Caco-2 (cell line): ENCODE measurements around the gene MTHFD1. TPM values are rescaled to one million over a fixed set of nuclear protein-coding genes. Genes with fewer than 3 reads are reported as not detected.

ENCODE experiments used
- BruUV-seq: library from RNA; stranded (reverse); fragments of 400-500 nt; replicated peaks from 2 replicates; lab custom pipeline; 2021; lab: Mats Ljungman, UMichigan
- CTCF ChIA-PET: fragments of 300-600 bp; sonication (Branson Sonifier 250); formaldehyde crosslinking; loops from one replicate; lab custom pipeline; 2022; ENCODE audit warnings: antibody characterized with exemption; lab: Charles Lee
- POLR2A ChIA-PET: fragments of 300-600 bp; sonication (Branson Sonifier 250); formaldehyde crosslinking; loops from one replicate; lab custom pipeline; 2022; ENCODE audit warnings: antibody characterized with exemption; lab: Charles Lee
- DNase-seq, 2 experiments: peaks; one replicate each; pipeline versions ENCODE4 v3.0.0 to v3.0.0-alpha.2; 2020 to 2022
- H3K27me3 ChIP-seq: replicated peaks from 2 replicates; pipeline ENCODE4 v1.6.0; 2011; ENCODE audit warnings: low read length; ENCODE audit not compliant: control insufficient read depth, insufficient read depth
- H3K36me3 ChIP-seq: 2 replicates; pipeline ENCODE4 v1.5.1; 2011; ENCODE audit warnings: low read length; ENCODE audit not compliant: control insufficient read depth, insufficient read depth
- H3K4me1 ChIP-seq: fragments of 250-450 bp; sonication (Bioruptor Pico); 2 replicates; pipeline ENCODE4 v1.5.1; 2020; ENCODE audit warnings: mild to moderate bottlenecking
- H3K4me3 ChIP-seq: 2 replicates; pipeline ENCODE4 v1.5.1; 2011; ENCODE audit warnings: low read depth, mild to moderate bottlenecking, control low read depth, low read length
- H3K9me3 ChIP-seq: fragments of 250-450 bp; sonication (Bioruptor Pico); 2 replicates; pipeline ENCODE4 v1.5.1; 2020; ENCODE audit warnings: mild to moderate bottlenecking, moderate library complexity
- H3K27ac Mint-ChIP-seq: one replicate; pipeline ENCODE4 v1.8.0; 2022; ENCODE audit warnings: mixed read lengths; ENCODE audit not compliant: unreplicated experiment
- H3K27me3 Mint-ChIP-seq: one replicate; pipeline ENCODE4 v1.8.0; 2022; ENCODE audit warnings: mixed read lengths; ENCODE audit not compliant: insufficient read depth, unreplicated experiment
- H3K36me3 Mint-ChIP-seq: one replicate; pipeline ENCODE4 v1.8.0; 2022; ENCODE audit warnings: mild to moderate bottlenecking, mixed read lengths; ENCODE audit not compliant: insufficient read depth, unreplicated experiment
- H3K4me1 Mint-ChIP-seq: one replicate; pipeline ENCODE4 v1.8.0; 2022; ENCODE audit warnings: low read depth, mixed read lengths; ENCODE audit not compliant: unreplicated experiment
- H3K4me3 Mint-ChIP-seq: one replicate; pipeline ENCODE4 v1.8.0; 2022; ENCODE audit warnings: mild to moderate bottlenecking, moderate library complexity, mixed read lengths; ENCODE audit not compliant: unreplicated experiment
- H3K9me3 Mint-ChIP-seq: one replicate; pipeline ENCODE4 v1.8.0; 2022; ENCODE audit warnings: mixed read lengths; ENCODE audit not compliant: unreplicated experiment
- CTCF ChIP-seq, 2 experiments: fragments of 200-600 bp in 1 of 2; IDR thresholded peaks; 1 replicate in 1 of 2; 2 replicates in 1 of 2; pipeline versions ENCODE4 v1.5.1 to v1.8.0; 2011 to 2022; ENCODE audit warnings: antibody characterized with exemption in 1 of 2, control low read depth in 1 of 2, inconsistent platforms in 1 of 2, low read depth in 1 of 2, low read length in 1 of 2, mild to moderate bottlenecking in 1 of 2, moderate library complexity in 1 of 2; ENCODE audit not compliant: insufficient read depth in 1 of 2, severe bottlenecking in 1 of 2, unreplicated experiment in 1 of 2
- intact Hi-C: fragments of 100-400 bp; cut with micrococcal nuclease; formaldehyde crosslinking; loops from one replicate; pipeline ENCODE4 v1.10.0; 2022; ENCODE audit not compliant: unreplicated experiment
- total RNA-seq: library from RNA; stranded (reverse); gene quantifications from 2 replicates; pipeline ENCODE4 v1.2.3, GENCODE V29; 2022

Gene MTHFD1
- total RNA-seq, 1 experiment from 2014 or later = 180 TPM

DNA sequence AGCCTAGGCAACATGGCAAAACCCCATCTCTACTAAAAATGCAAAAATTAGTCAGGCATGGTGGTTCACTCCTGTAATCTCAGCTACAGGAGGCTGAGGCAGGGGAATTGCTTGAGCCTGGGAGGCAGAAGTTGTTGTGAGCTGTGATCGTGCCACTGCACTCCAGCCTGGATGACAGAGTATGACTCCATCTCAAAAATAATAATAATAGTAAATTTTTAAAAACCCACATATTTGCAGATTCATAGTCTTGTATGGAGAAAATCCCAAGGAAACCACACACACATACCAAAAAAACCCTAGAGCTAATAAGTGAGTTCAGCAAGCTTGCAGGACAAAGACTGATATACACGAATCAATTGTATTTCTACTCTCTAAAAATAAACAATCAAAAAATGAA is 19.0 kb upstream of the MTHFD1 start:
- no peaks in the 10 kb centered on the region for H3K9me3 ChIP-seq
- H3K4me1 ChIP-seq = no peaks in the 10 kb centered on the region
- no peaks in the 10 kb centered on the region for H3K4me1 Mint-ChIP-seq
- no peaks in the 10 kb centered on the region for H3K36me3 ChIP-seq
- ChIA-PET CTCF (interaction anchor here (1.1 kb wide), 1 partner anchor 25 kb away, joined by 5 read pairs; no protein-coding TSS in a partner anchor), POLR2A (no interaction called here)
- no peak overlapping the region for H3K4me3 ChIP-seq
- no peak overlapping the region for H3K27ac Mint-ChIP-seq
- no peaks in the 10 kb centered on the region for H3K27me3 Mint-ChIP-seq
- H3K27me3 ChIP-seq = no peaks in the 10 kb centered on the region
- no peaks in the 10 kb centered on the region for H3K9me3 Mint-ChIP-seq
- TF ChIP-seq CTCF (IDR thresholded peaks at IDR 0.05; ENCODE audit: insufficient read depth in 1 of 2, low read depth in 1 of 2, low read length in 1 of 2, severe bottlenecking in 1 of 2, unreplicated experiment in 1 of 2) = no peak
- DNase-seq = no peak
- no TSS peak for BruUV-seq
- intact Hi-C loops = no loop called here
- H3K36me3 Mint-ChIP-seq = no peaks in the 10 kb centered on the region
- no peak overlapping the region for H3K4me3 Mint-ChIP-seq

- H3K4me1 Mint-ChIP-seq = peaks cover 13% of the 10 kb centered on the region
- H3K36me3 ChIP-seq = no peaks in the 10 kb centered on the region
- H3K9me3 Mint-ChIP-seq = no peaks in the 10 kb centered on the region
- H3K9me3 ChIP-seq = no peaks in the 10 kb centered on the region
- peaks cover 3% of the 10 kb centered on the region; the same call in 1 of the 2 replicates for H3K4me1 ChIP-seq
- H3K27me3 ChIP-seq = no peaks in the 10 kb centered on the region
- BruUV-seq = TSS peak; percentile 82
- H3K4me3 Mint-ChIP-seq = peak overlapping the region; percentile 93
- peak; percentile 47 to 50 for DNase-seq
- ChIA-PET POLR2A (interaction anchor here (0.5 to 2.2 kb wide), 25 partner anchors 8 to 1024 kb away, joined by 3 to 14 read pairs (median 5); partner anchors contain the start of gene ZBTB1), CTCF (interaction anchor here (0.6 to 1.7 kb wide), 14 partner anchors 10 to 618 kb away, joined by 3 to 15 read pairs (median 4); partner anchors contain the start of gene PLEKHG3)
- intact Hi-C loops = loop anchor here (5.0 kb wide), 1 partner anchor 115 kb away; the partner anchor contains the start of genes ZBTB1 and ZBTB25
- H3K36me3 Mint-ChIP-seq = peaks cover 38% of the 10 kb centered on the region
- H3K27me3 Mint-ChIP-seq = no peaks in the 10 kb centered on the region
- no peak for TF ChIP-seq CTCF (IDR thresholded peaks at IDR 0.05; ENCODE audit: insufficient read depth in 1 of 2, low read depth in 1 of 2, low read length in 1 of 2, severe bottlenecking in 1 of 2, unreplicated experiment in 1 of 2)
- H3K4me3 ChIP-seq = peak overlapping the region; percentile 53
- peak overlapping the region; percentile 87 for H3K27ac Mint-ChIP-seq
Measured at GRCh38 chr14:64387232-64387781, 846 bp upstream of the MTHFD1 start.

DNA sequence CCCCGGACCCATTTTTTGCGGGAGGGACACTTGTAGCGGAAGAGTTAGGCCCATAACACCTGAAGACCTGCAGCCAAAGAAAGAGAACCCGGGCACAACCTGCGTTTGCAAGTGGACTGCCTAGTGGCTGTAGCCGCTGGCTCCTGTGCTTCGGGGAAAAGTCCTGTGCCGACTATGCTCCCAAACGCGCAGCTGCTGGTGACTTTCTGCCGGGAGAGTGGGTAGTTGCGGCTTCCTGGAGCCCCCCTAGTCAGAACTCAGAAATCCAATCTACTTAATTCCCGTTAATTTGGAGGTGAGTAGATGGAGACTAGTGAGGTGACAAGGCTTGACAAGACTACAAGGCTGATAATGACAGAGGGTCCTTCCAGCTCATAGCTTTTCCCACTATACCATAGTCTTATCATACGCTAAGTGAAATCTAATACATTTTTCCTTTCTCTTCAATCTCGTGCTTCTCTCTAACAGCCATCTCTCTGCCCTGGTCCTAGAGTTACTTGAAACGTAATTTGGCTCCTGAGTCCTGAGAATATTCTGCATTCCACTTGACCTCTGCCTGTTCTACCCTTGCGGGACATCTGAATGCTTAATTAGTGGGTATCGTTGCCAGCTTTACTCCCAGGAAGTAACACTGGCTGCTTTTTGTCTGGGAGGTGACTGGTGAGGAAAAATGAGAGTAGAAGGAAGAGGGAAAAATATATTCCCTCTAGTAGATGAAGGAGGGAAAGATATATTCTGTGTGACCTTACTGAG is 556 bp downstream of the MTHFD1 start:
- DNase-seq = peak in 1 of 2 experiments; percentile 40
- ChIA-PET CTCF (interaction anchor here (0.6 to 1.7 kb wide), 6 partner anchors 9 to 85 kb away, joined by 3 to 15 read pairs (median 4); no protein-coding TSS in a partner anchor), POLR2A (interaction anchor here (0.6 to 2.2 kb wide), 10 partner anchors 8 to 846 kb away, joined by 3 to 14 read pairs (median 5); partner anchors contain the start of gene ZBTB1)
- BruUV-seq = TSS peak; percentile 72
- intact Hi-C loops = loop anchor here (1.0 to 5.0 kb wide), 4 partner anchors 22 to 114 kb away; partner anchors contain the start of genes ZBTB1 and ZBTB25
- TF ChIP-seq CTCF (IDR thresholded peaks at IDR 0.05; ENCODE audit: insufficient read depth in 1 of 2, low read depth in 1 of 2, low read length in 1 of 2, severe bottlenecking in 1 of 2, unreplicated experiment in 1 of 2) = no peak
- Histone ChIP-seq H3K4me1 (peaks cover 3% of the 10 kb centered on the region; the same call in 1 of the 2 replicates), H3K27me3 (no peaks in the 10 kb centered on the region), H3K9me3 (no peaks in the 10 kb centered on the region), H3K36me3 (no peaks in the 10 kb centered on the region), H3K4me3 (peak overlapping the region; percentile 53)
- H3K27ac Mint-ChIP-seq = peak overlapping the region; percentile 87
- peak overlapping the region; percentile 93 for H3K4me3 Mint-ChIP-seq
- peaks cover 46% of the 10 kb centered on the region for H3K36me3 Mint-ChIP-seq
- H3K4me1 Mint-ChIP-seq = peaks cover 13% of the 10 kb centered on the region
- H3K27me3 Mint-ChIP-seq = no peaks in the 10 kb centered on the region
- no peaks in the 10 kb centered on the region for H3K9me3 Mint-ChIP-seq
